Caco-2 (cell line): ENCODE measurements around the gene ARMH3. TPM values are rescaled to one million over a fixed set of nuclear protein-coding genes. Genes with fewer than 3 reads are reported as not detected.

Experiments
- BruUV-seq: library from RNA; stranded (reverse); fragments of 400-500 nt; replicated peaks from 2 replicates; lab custom pipeline; 2021; lab: Mats Ljungman, UMichigan
- CTCF ChIA-PET: fragments of 300-600 bp; sonication (Branson Sonifier 250); formaldehyde crosslinking; loops from one replicate; lab custom pipeline; 2022; ENCODE audit warnings: antibody characterized with exemption; lab: Charles Lee
- POLR2A ChIA-PET: fragments of 300-600 bp; sonication (Branson Sonifier 250); formaldehyde crosslinking; loops from one replicate; lab custom pipeline; 2022; ENCODE audit warnings: antibody characterized with exemption; lab: Charles Lee
- DNase-seq, 2 experiments: peaks; one replicate each; pipeline versions ENCODE4 v3.0.0 to v3.0.0-alpha.2; 2020 to 2022
- H3K27me3 ChIP-seq: replicated peaks from 2 replicates; pipeline ENCODE4 v1.6.0; 2011; ENCODE audit warnings: low read length; ENCODE audit not compliant: control insufficient read depth, insufficient read depth
- H3K36me3 ChIP-seq: 2 replicates; pipeline ENCODE4 v1.5.1; 2011; ENCODE audit warnings: low read length; ENCODE audit not compliant: control insufficient read depth, insufficient read depth
- H3K4me1 ChIP-seq: fragments of 250-450 bp; sonication (Bioruptor Pico); 2 replicates; pipeline ENCODE4 v1.5.1; 2020; ENCODE audit warnings: mild to moderate bottlenecking
- H3K4me3 ChIP-seq: 2 replicates; pipeline ENCODE4 v1.5.1; 2011; ENCODE audit warnings: low read depth, mild to moderate bottlenecking, control low read depth, low read length
- H3K9me3 ChIP-seq: fragments of 250-450 bp; sonication (Bioruptor Pico); 2 replicates; pipeline ENCODE4 v1.5.1; 2020; ENCODE audit warnings: mild to moderate bottlenecking, moderate library complexity
- H3K27ac Mint-ChIP-seq: one replicate; pipeline ENCODE4 v1.8.0; 2022; ENCODE audit warnings: mixed read lengths; ENCODE audit not compliant: unreplicated experiment
- H3K27me3 Mint-ChIP-seq: one replicate; pipeline ENCODE4 v1.8.0; 2022; ENCODE audit warnings: mixed read lengths; ENCODE audit not compliant: insufficient read depth, unreplicated experiment
- H3K36me3 Mint-ChIP-seq: one replicate; pipeline ENCODE4 v1.8.0; 2022; ENCODE audit warnings: mild to moderate bottlenecking, mixed read lengths; ENCODE audit not compliant: insufficient read depth, unreplicated experiment
- H3K4me1 Mint-ChIP-seq: one replicate; pipeline ENCODE4 v1.8.0; 2022; ENCODE audit warnings: low read depth, mixed read lengths; ENCODE audit not compliant: unreplicated experiment
- H3K4me3 Mint-ChIP-seq: one replicate; pipeline ENCODE4 v1.8.0; 2022; ENCODE audit warnings: mild to moderate bottlenecking, moderate library complexity, mixed read lengths; ENCODE audit not compliant: unreplicated experiment
- H3K9me3 Mint-ChIP-seq: one replicate; pipeline ENCODE4 v1.8.0; 2022; ENCODE audit warnings: mixed read lengths; ENCODE audit not compliant: unreplicated experiment
- CTCF ChIP-seq, 2 experiments: fragments of 200-600 bp in 1 of 2; IDR thresholded peaks; 1 replicate in 1 of 2; 2 replicates in 1 of 2; pipeline versions ENCODE4 v1.5.1 to v1.8.0; 2011 to 2022; ENCODE audit warnings: antibody characterized with exemption in 1 of 2, control low read depth in 1 of 2, inconsistent platforms in 1 of 2, low read depth in 1 of 2, low read length in 1 of 2, mild to moderate bottlenecking in 1 of 2, moderate library complexity in 1 of 2; ENCODE audit not compliant: insufficient read depth in 1 of 2, severe bottlenecking in 1 of 2, unreplicated experiment in 1 of 2
- intact Hi-C: fragments of 100-400 bp; cut with micrococcal nuclease; formaldehyde crosslinking; loops from one replicate; pipeline ENCODE4 v1.10.0; 2022; ENCODE audit not compliant: unreplicated experiment
- total RNA-seq: library from RNA; stranded (reverse); gene quantifications from 2 replicates; pipeline ENCODE4 v1.2.3, GENCODE V29; 2022

The ARMH3 gene
- total RNA-seq, 1 experiment from 2014 or later: 17.4 TPM

- DNase-seq: no peak
- Histone ChIP-seq H3K9me3 (no peaks in the 10 kb centered on the region), H3K36me3 (no peaks in the 10 kb centered on the region), H3K27me3 (no peaks in the 10 kb centered on the region), H3K4me1 (no peaks in the 10 kb centered on the region), H3K4me3 (no peak overlapping the region)
- no peaks in the 10 kb centered on the region for H3K27me3 Mint-ChIP-seq
- no peak overlapping the region for H3K4me3 Mint-ChIP-seq
- peaks cover 44% of the 10 kb centered on the region for H3K36me3 Mint-ChIP-seq
- ChIA-PET POLR2A (no interaction called here), CTCF (interaction anchor here (2.0 kb wide), 1 partner anchor 11 kb away, joined by 9 read pairs; no protein-coding TSS in a partner anchor)
- H3K4me1 Mint-ChIP-seq: no peaks in the 10 kb centered on the region
- TF ChIP-seq CTCF (IDR thresholded peaks at IDR 0.05; ENCODE audit: insufficient read depth in 1 of 2, low read depth in 1 of 2, low read length in 1 of 2, severe bottlenecking in 1 of 2, unreplicated experiment in 1 of 2): no peak
- intact Hi-C loops: no loop called here
- H3K27ac Mint-ChIP-seq: no peak overlapping the region
- no TSS peak for BruUV-seq
- no peaks in the 10 kb centered on the region for H3K9me3 Mint-ChIP-seq
Observed at GRCh38 chr10:102020938-102021337, 35.0 kb downstream of the ARMH3 start.

DNA sequence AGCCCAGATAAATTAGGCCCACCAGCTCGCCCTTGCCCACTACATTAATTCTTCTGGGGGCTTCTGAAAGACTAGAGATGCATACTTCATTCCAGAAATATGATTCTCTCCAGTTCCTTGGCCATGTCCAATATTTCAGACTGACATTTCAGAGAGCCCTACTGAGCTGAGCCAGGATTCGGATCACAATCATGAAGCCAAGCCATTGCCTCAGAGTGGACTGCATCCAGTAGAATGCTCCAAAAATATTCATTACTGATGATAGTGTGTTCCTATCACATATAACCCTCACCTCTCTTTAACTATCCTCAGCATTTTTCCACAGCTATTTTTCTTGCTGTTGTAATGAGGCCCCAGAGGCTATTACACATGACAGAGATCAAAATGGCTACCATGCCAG lies 38.7 kb downstream of the ARMH3 start:
- Histone ChIP-seq H3K9me3 (no peaks in the 10 kb centered on the region), H3K4me3 (no peak overlapping the region), H3K36me3 (no peaks in the 10 kb centered on the region), H3K4me1 (no peaks in the 10 kb centered on the region), H3K27me3 (no peaks in the 10 kb centered on the region)
- H3K36me3 Mint-ChIP-seq: peaks cover 32% of the 10 kb centered on the region
- no peak for TF ChIP-seq CTCF (IDR thresholded peaks at IDR 0.05; ENCODE audit: insufficient read depth in 1 of 2, low read depth in 1 of 2, low read length in 1 of 2, severe bottlenecking in 1 of 2, unreplicated experiment in 1 of 2)
- H3K27me3 Mint-ChIP-seq: no peaks in the 10 kb centered on the region
- H3K4me1 Mint-ChIP-seq: no peaks in the 10 kb centered on the region
- intact Hi-C loops: no loop called here
- no peaks in the 10 kb centered on the region for H3K9me3 Mint-ChIP-seq
- POLR2A ChIA-PET: no interaction called here
- no TSS peak for BruUV-seq
- no peak for DNase-seq
- H3K27ac Mint-ChIP-seq: no peak overlapping the region
- no peak overlapping the region for H3K4me3 Mint-ChIP-seq
- CTCF ChIA-PET: no interaction called here

DNA sequence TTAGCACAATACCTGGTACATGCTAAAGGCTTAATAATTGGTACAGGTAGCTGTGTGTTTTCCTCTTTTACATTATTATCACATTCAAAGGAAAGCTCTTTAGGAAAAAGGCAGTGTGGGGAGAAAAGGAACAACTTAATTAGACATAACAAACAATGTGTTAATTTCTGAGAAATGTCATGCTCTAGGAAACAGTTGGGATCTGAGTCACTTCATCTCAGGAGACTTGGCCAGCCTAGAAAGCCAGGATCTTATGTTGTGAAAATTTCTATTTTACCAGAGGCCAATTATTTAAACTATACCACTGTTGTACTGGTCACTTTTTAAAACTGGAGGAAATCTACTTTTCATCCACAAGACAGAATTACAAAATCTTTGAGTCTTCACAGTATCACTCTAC lies 39.6 kb downstream of the ARMH3 start:
- no peaks in the 10 kb centered on the region for H3K9me3 ChIP-seq
- no peaks in the 10 kb centered on the region for H3K27me3 ChIP-seq
- H3K36me3 ChIP-seq: no peaks in the 10 kb centered on the region
- H3K4me1 Mint-ChIP-seq: no peaks in the 10 kb centered on the region
- ChIA-PET POLR2A (no interaction called here), CTCF (no interaction called here)
- H3K4me1 ChIP-seq: no peaks in the 10 kb centered on the region
- no peaks in the 10 kb centered on the region for H3K27me3 Mint-ChIP-seq
- no peak overlapping the region for H3K4me3 Mint-ChIP-seq
- peaks cover 28% of the 10 kb centered on the region for H3K36me3 Mint-ChIP-seq
- intact Hi-C loops: no loop called here
- H3K27ac Mint-ChIP-seq: no peak overlapping the region
- H3K9me3 Mint-ChIP-seq: no peaks in the 10 kb centered on the region
- no peak for DNase-seq
- TF ChIP-seq CTCF (IDR thresholded peaks at IDR 0.05; ENCODE audit: insufficient read depth in 1 of 2, low read depth in 1 of 2, low read length in 1 of 2, severe bottlenecking in 1 of 2, unreplicated experiment in 1 of 2): no peak
- no peak overlapping the region for H3K4me3 ChIP-seq
- BruUV-seq: no TSS peak
